DMS 273 treated with DMSO at 0.1 percent for 48 hours (cell line): ENCODE data around the gene ARHGAP8.

ENCODE experiments used
- DNase-seq: peaks from one replicate; lab custom pipeline; 2025; lab: John Stamatoyannopoulos, UW

The ARHGAP8 gene

DNA sequence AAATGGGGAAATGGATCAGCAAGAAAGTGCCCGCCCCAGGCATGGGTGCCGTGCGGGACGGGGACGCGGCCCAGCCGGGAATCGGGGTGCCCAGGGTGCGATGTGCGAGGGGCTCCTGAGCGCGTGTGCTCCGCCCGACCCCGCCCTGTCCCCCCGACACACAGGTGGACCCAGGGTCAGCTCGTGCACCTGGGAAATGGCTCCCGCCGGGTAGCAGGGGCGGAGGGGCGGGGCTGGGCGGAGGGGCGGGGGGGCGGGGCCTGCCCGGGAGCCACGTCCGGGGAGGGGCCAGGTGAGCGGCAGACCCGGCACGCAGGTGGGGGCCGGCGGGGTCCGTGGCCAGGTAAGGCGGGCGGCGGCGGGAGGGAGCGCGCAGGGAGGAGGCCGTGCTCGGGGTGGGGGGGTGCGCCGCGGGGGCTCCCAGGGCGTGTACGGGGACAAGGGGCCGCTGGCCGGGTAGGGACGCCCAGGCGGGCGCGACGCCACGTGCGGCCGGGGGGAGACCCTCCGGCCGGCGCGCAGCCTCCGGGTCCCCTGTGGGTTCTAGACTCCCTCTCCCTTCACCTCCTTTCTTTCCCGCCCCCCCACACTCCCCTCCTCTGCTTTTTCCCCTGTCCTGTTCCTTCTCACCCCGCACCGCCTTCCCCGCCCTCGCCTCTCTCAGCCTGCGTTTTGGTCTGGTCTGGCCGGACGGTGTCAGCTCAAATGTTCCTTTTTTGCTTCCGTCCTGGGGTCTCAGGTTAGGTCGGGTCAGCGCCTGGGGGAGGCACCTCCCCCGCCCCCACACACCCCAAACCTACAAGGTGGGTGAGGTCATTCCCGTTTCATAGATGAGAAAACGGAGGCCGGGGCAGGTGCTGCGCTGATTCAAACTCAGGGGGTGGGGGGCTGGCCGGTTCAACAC is at the start of gene ARHGAP8:
Gene ARHGAP8, plus strand, starts transcription at position 291 of the 904 bp plus-strand sequence. CDS start 33,953 bp downstream, outside the sequence.
- no peak for DNase-seq

DNA sequence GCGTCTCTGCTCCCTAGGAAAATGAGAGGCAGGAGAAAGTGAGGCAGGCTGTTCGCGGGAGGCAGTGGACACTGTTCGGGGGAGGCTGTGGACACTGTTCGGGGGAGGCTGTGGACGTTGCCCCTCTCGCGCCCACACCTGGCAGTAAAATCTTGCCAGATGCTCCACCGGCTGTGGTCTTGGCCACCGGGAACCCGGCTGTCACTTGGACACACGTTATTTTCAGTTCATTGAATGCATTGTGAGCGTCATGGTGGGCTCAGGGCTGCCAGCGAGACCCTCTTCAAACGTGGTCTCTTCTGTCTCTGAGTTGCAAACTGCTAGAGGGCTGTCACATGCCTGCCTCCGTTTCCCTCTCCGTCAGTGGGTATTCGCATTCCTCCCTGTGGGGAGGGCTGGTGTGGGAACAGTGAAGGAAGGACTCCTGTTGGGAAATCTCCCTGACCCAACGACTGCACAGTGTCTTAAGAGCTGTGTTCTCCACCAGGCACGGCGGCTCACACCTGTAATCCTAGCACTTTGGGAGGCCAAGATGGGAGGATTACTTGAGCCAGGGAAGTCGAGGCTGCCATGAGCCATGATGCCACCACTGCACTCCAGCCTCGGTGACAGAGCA is 49.0 kb upstream of the ARHGAP8 start:
- DNase-seq, result no peak

DNA sequence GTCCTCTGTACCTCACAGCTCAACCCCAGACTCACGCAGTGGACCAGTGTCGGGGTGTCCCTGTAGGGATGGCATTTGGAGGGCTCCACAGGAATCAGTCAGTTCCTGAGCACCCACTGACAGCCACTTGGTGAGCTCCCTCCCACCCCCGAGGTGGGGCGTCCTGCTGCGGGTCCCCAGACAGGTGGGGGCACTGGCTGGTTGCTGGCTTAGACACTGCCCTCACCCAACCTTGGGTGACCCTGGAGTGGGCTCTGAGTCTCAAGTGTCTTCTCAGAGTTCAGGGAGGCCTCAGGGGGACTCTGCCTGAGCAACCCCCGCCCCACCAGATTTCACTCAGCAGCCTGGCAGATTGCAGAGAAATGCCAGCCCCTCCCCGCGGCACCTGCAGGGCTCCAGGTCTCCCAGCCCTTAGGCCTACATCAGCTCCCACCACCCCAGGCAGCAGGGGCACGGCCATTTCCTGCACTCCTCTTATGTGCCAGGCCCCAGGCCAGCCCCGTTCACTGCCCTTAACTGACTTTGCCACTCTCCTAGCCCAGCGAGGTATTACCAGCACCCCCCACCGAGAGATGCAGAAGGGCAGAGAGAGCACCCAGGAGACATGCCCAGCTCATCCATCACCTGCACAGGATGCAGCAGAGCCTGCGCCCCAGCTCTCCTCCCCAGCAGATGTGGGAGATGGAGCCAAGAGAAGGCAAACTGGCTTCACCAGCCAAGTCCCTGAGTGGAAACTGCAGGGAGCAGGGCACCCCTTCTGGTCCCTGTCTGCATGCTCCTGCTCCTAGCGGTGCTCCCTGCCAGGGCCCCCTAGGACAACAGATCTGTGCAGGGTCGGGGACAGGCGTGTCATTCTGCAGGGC is 48.0 kb upstream of the ARHGAP8 start:
- no peak for DNase-seq

DNA sequence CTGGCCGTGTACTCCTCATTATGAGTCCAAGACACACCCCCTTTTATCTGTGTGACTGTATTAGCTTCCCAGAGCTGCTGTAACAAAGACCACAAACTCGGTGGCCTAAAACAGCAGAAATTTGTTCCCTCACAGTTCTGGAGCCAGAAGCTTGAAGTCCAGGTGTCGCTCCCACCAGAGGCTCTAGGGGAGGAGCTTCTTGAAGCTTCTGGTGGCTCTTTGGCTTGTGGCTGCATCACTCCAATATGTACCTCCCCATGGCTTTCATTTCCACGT is 47.4 kb upstream of the ARHGAP8 start:
- no peak for DNase-seq

DNA sequence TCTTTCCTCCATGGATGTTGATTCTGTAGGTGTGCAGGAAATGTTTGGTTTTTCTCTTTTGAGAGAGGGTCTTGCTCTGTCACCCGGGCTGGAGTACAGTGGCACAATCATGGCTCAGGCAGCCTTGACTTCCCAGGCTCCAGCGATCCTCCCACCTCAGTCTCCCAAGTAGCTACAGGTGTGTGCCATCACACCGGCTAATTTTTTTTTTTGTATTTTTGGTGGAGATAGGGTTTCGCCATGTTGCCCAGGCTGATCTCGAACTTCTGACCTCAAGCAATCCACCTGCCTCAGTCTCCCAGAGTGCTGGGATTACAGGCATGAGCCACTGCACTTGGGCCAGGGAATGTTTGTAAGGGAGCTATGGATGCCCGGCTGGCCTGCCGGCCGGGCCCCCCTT is 45.9 kb upstream of the ARHGAP8 start:
- no peak for DNase-seq

DNA sequence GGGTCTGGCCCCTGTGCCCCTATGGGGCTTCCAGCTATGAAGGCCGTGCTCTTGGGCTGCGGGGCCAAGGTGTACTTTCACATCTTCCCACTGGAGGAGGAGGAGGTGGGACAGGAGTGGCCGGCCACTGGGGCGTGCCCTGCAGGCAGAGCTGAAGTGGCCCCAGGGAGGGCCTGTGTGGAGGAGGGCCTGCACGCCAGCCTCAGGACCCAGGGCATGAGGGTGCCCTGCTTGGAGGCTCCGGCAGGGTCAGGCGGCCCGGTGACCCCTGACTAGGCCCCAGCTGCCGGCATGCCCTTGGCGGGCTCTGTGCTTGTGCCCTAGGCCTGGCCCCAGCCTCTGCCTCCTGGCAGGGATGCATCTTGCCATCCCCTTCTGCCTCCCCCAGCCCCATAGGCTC is 45.2 kb upstream of the ARHGAP8 start:
- no peak for DNase-seq

DNA sequence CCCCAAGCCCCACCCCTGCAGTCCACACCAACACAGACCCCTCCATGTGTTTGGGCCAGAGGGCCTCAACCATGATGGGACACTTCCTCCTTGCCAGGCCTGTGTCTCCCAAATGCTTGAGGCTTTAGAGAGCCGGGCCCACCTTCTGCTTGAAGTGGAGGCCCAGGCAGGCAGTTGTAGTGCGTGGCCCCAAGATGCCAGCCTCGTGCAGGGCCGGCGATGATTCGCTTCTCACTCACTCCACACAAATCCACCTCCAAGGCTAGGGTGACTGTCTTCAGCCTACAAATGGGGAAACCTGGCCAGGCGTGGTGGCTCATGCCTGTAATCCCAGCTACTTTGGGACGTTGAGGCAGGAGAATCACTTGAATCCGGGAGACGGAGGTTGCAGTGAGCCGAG is 44.6 kb upstream of the ARHGAP8 start:
- no peak for DNase-seq

DNA sequence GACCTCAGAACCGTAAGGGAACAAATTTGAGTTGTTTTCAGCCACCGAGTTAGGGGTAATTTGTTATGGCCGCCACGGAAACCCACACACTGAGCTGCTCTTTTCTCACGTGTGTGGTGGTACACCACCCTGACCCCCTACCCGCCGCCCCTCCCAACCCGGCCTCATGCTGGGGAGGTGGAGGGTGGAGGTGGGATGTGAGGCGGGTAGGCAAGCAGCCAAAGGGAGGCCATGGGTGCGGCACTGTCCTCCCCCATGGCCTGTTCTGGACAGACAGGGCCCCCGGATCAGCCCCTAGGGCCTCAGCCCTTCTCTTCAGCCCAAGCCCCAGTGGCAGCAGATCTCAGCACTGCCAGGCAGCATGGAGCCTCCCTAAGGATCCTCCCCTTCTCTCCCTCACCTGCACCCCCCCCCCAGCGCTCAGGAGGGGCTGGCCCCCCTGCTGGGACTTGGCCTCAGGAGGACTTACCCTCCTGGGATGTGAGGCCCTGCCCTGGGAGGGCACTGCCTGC is 42.4 kb upstream of the ARHGAP8 start:
- no peak for DNase-seq

DNA sequence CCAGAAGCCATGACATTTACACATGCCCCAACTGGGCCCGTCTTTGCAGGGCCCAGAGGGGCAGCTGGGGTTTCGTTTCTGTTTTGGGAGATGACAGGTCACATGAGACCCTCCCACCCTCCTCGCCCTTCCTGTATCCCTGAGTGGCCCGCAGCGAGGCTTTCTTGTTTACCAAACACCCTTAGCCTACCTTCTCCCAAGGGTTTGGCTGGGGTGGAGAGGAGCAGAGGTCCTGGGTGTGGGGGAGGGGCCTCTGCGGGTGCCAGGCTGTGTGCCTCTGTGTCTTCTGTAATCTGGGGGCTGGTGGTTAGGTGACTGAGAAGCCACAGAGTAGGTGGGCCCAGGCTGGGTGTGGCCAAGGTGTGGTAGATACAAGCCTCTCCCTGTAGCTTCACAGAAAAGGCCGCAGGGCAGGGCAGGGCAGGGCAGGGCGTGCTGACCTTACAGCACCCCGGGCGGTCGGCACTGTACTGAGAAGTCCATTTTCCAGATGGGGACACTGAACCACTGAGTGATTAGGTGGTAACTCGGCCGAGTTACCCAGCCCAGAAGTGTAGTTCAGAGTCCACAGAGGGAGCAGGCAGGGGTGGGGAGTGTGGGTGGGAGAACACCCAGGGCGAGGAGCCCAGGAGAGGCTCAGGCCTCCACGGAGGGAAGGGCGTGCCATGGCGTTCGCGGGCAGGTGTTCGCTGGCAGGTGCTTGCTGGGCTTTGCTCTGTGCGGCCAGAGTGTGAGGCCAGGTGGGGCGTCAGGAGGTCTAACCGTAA is 41.7 kb upstream of the ARHGAP8 start:
- DNase-seq, result no peak

DNA sequence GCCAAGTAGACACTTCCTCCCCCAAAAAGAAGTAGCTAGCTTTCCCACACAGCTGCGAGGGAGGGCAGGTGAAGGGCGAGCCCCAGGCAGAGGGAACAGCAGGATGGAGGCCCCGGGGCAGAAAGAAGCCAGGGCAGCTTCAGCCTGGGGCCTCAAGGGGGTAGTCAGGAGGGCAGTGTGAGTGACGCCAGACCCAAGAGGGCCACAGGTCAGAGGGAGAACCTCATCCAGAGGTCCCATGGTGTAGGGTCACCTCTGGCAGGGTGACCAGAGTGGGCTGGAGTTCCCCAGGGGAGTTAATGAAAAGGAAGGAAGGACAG is 41.2 kb upstream of the ARHGAP8 start:
- no peak for DNase-seq

DNA sequence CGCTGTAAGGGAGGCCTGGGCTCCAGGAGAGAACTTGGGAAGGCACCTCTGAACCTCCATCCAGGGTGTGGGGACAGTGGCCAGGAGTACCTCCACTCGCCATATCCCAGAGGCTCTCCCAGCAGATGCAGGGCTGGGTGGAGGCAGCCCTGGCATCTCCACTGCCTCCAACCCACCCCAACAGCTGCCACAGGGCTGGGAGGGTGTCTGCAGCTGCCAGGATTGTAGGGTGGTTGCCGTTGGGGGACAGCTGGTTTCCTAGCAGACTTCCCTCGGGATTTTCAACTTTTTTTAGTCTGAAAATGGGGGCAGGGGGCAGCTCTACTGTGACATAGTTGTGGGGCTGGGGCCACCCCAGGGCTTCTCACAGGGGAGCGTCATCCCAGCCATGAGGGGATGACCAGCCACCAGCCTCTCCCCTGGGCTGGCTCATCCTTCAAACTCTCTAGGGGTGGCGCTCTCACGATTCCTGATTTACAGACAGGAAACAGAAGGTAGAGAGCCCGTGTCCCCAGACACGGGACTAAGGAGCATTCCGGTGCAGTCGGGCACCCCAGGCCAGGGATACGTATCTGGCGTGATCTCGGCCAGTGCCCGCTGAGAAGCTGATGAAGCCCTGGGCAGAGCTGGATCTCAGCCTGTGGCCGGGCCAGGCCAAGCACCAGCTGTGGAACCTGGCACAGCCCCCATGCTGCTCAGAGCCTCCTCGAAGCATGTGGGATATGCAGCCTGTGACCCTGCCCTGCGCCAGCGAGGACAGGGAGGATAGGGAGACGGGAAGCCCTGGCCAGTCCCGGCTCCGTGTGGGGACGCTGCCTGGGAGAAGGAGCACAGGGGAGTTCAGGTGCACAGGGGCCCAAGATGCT is 40.5 kb upstream of the ARHGAP8 start:
- DNase-seq, result no peak

DNA sequence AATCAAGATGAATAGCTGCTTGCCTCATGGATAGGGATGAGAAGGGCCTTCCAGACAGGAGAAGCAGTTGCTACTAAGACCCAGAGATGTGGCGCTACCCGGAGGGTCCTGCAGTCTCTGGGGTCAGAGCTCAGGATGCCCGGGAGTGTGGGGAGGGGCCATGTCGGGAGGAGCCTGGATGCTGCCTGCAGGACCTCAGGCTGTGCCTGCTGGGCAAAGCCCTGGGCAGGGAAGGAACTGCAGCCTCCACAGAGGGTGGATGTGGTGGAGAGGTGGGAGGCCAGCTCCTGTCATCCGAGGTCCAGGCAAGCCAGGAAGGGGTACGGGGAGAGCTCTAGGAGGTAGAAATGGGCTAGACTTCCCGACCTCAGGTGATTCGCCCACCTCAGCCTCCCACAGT is 39.4 kb upstream of the ARHGAP8 start:
- no peak for DNase-seq

DNA sequence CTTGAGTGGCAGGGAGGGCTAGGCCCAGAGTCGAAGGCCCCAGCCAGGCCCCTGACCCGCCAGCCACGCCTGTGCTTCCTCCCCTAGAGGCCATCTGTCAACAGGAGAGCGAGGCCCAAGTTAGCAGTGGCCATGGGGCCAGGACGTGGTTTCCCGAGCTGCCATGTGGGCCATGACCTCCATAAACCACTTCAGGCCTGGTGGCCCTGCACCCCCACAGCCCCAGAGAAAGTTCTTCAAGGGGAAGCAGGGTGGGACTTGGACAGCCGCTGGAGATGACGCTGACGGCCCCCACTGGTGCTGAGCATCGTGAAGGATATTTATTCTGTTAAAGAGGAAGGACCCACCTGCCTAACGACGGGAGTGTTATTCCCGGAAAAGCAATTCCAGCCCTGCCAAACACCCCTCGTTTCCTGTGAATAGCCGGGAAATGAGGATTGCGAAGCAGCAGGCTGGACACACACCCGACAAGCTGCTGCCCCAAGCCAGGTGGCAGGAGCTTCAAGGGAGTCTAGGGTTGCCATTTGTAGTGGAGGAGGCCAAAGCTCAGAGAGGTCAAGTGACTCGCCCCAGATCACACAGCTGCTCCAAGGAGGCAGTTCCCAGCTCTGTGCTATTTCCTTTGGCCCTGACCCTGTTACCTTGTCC is 37.5 kb upstream of the ARHGAP8 start:
- DNase-seq, result no peak

DNA sequence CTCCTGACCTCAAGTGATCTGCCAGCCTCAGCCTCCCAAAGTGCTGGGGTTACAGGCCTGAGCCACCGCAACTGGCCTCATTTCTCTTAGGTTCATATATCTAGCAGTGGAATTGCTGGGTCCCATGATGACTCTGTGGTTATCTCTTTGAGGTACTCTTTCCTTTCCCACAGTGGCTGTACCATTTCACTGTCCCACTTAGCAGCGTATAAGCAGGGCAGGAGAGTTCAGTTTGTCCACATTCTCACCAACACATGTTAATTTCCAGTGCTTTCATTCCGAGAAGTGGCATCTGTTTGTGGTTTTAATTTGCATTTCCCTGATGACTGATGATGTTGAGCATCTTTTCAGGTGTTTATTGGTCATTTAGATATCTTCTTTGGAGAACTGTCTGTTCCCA is 34.0 kb upstream of the ARHGAP8 start:
- DNase-seq, result no peak

DNA sequence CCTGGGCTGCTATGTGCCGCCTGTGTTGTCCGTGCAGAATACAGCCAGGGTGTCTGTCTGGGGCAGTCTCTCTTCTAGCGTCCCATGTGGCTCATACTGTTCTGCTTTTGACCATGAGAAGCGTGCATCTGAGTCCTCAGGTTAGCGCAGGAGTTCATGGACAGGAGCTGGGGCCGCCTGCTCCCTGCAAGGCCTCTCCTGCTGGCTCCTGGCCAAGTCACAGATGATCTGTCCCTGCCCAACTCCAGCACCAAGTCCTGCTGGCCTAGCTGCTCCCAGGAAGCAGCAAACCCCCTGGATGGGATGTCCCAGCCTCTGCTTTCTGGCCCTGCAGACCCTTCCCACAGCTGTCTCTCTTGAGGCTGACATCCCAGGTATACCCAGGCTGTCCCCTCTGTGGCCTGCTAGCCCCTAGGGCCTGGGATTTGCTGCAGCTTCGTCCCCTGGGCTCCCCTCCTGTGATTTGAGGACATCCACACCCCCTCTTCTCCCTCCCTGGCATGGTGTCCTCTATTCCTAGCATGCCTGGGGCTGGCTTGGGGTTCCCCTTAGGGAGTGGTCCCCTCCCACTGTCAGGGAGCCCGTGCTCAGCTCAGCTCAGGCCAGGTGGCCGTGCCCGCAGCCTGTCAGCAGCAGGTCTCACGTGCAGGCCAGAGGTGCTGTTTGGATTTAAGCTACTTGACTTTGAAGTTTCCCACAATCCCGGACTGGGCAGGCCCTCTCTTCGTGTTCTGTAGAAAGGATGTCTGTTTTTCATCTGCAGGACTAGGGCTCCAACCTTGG is 32.6 kb upstream of the ARHGAP8 start:
- DNase-seq, result no peak

DNA sequence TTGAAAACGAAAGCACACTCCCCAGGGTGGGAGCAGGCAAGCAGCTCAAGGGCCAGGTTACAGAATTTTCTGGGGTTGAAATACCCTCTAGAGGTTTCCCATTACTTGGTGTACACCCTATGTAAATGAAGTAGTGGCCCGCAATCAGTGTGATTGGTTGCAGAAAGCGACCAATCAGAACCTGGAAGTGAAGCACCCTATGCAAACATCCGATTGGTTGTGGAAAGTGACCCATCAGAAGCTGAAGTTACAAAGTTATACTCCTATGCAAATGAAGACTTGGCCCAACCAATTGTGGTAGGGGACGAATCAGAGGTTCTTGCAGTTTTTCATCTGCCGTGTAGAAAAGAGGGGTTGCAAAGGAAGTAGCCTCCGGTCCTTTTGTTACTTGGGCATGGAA is 31.2 kb upstream of the ARHGAP8 start:
- no peak for DNase-seq

DNA sequence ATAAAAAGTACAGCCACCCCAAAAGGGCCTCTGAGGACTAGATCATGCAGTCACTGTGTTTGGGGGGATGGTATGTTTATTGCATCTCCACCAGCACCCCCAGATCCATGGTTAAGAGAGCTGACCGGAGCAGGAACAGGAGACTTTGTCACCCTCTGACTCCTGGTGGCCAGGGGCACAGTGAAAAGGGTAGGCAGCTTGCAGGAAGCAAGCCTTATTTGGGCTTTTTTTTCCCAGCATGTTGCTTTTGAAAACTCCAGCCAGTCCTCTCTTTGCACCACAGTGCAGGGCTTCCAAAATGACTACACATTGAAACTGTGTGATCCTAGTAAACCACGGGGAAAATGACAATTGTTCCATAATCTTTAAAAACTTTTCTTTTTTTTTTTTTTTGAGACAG is 29.8 kb upstream of the ARHGAP8 start:
- DNase-seq, result no peak

DNA sequence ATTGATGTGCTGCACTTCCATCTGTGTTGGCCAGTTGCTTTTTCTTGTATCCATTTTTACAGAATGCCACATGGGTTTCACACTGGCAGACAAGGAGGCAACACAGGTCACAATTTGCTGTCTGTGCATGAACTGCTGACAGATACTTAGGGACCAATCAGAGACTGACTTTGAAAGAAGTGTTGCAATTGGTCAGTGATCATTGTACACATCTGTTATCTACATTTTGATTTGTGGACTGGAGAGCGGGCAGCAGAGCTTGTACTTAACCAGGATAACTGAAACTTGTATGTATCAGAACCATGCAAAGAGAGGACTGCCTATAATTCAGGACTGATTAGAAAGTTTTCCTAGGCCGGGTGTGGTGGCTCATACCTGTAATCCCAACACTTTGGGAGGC is 28.6 kb upstream of the ARHGAP8 start:
- no peak for DNase-seq

DNA sequence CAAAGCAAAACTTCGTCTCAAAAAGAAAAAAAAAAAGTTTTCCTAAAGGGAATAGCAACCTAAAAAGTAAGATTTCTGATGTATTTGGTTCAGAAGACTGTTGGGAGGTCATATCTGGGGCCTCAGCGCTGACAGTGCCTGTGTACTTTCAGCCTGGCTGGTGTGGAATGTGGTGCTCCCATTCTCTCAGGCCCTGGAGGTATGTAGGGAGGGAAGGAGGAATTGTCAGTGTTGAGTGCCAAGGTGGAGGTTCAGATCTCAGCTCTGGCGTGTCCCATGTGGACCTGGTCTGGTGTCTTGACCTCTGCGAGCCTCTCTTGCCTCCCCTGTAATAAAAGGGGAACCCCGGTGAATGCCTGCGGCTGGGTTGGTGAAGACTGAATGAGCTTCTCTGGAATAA is 28.0 kb upstream of the ARHGAP8 start:
- no peak for DNase-seq

DNA sequence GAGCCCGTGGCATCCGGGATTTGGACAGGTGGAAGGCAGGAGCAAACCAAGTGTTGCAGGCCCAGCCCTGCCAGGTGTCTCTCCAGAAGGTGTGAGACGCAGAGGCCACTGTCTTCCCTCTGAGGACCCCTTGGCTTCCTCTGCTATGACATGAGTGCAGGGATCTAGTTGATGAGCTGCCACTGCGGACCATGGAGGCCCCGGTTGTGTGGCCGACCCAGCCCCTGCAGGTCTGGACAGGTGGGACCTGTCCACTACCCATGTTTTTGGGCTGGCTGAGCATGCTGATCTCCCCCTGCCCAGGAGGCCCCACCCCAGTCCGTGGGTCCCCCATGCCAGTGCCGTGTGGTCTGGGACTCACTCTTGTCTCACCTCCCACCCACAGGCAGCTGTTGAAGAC is 27.5 kb upstream of the ARHGAP8 start:
- DNase-seq, result no peak
